ENCODE data around the gene ARHGAP18. TPM values are rescaled to one million over a fixed set of nuclear protein-coding genes. Genes with fewer than 3 reads are reported as not detected.
A peak's percentile ranks its signal among the peaks of the same experiment; 100 is the strongest.

Gene ARHGAP18
- total RNA-seq, 1 donor from 2014 or later: 5.6 TPM

DNA sequence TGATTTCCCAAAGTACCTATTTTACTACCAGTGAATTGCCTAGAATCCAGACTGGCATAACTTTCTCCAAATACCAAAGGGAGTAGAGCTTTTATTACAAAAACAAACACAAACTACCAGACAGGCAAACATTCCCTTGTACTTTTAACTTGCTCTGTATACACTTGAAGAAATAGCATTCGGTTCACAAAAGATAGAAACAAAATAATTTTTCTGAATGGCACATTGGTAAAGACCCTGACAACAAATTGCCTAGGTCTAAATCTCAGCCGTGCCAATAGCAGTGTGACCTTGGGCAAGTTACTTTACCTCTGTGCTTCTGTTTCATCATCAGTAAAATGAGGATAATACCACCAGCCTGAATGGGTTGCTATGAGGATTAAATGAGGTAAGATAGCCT is 15.9 kb downstream of the ARHGAP18 start:
- Histone ChIP-seq H3K36me3 (no peaks in the 10 kb centered on the region), H3K4me3 (no peak overlapping the region), H3K9me3 (replicated peaks) (no peaks in the 10 kb centered on the region), H3K27ac (replicated peaks) (no peak overlapping the region), H3K27me3 (ENCODE audit: low read depth) (no peaks in the 10 kb centered on the region), H3K4me1 (peaks cover 43% of the 10 kb centered on the region)
- TF ChIP-seq CTCF (IDR thresholded peaks at IDR 0.05; ENCODE audit: borderline replicate concordance): no peak
- DNase-seq: no peak
- intact Hi-C loops (cut with micrococcal nuclease): no loop called here

- H3K4me3 ChIP-seq: no peak overlapping the region
- H3K36me3 ChIP-seq: no peaks in the 10 kb centered on the region
- no peak for DNase-seq
- H3K27ac ChIP-seq (replicated peaks): no peak overlapping the region
- peaks cover 45% of the 10 kb centered on the region for H3K4me1 ChIP-seq
- H3K27me3 ChIP-seq (ENCODE audit: low read depth): no peaks in the 10 kb centered on the region
- intact Hi-C loops (cut with micrococcal nuclease): no loop called here
- TF ChIP-seq CTCF (IDR thresholded peaks at IDR 0.05; ENCODE audit: borderline replicate concordance): no peak
- H3K9me3 ChIP-seq (replicated peaks): no peaks in the 10 kb centered on the region
Measured at GRCh38 chr6:129692467-129692866, 17.5 kb downstream of the ARHGAP18 start.

DNA sequence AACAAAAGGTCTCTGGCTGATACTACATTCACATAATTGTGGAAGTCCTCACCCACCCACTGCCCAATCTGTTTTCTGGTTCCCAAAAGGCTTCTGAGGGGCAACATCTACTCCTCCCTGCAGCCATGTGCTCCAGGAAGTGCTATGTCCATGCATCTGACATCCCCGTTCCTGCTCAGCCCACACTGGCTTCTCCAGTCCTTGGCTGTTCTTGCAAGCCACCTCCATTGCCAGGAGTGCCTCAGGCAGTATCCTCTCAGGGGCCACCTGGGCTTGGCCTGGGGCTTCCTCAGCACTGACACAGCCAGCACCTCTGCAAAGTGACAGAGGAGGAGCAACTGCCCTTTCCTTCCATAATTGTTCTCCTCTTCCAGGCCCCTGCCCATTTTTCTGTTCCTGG is 18.3 kb downstream of the ARHGAP18 start:
- peaks cover 41% of the 10 kb centered on the region for H3K4me1 ChIP-seq
- H3K9me3 ChIP-seq (replicated peaks): no peaks in the 10 kb centered on the region
- no peak for TF ChIP-seq CTCF (IDR thresholded peaks at IDR 0.05; ENCODE audit: borderline replicate concordance)
- H3K36me3 ChIP-seq: no peaks in the 10 kb centered on the region
- no peak overlapping the region for H3K27ac ChIP-seq (replicated peaks)
- no peaks in the 10 kb centered on the region for H3K27me3 ChIP-seq (ENCODE audit: low read depth)
- no peak for DNase-seq
- H3K4me3 ChIP-seq: no peak overlapping the region
- intact Hi-C loops (cut with micrococcal nuclease): no loop called here

- no peak overlapping the region for H3K4me3 ChIP-seq
- H3K4me1 ChIP-seq: peaks cover 36% of the 10 kb centered on the region
- H3K36me3 ChIP-seq: no peaks in the 10 kb centered on the region
- H3K27ac ChIP-seq (replicated peaks): no peak overlapping the region
- no peaks in the 10 kb centered on the region for H3K9me3 ChIP-seq (replicated peaks)
- no peaks in the 10 kb centered on the region for H3K27me3 ChIP-seq (ENCODE audit: low read depth)
- intact Hi-C loops (cut with micrococcal nuclease): no loop called here
- no peak for TF ChIP-seq CTCF (IDR thresholded peaks at IDR 0.05; ENCODE audit: borderline replicate concordance)
- no peak for DNase-seq
Measured at GRCh38 chr6:129691043-129691640, 18.8 kb downstream of the ARHGAP18 start.

- H3K27ac ChIP-seq (replicated peaks): peak overlapping the region; percentile 78
Measured at GRCh38 chr6:129686941-129687627, 22.9 kb downstream of the ARHGAP18 start.

More at GRCh38 chr6:129686941-129687627, 22.9 kb downstream of the ARHGAP18 start:
- intact Hi-C loops (cut with micrococcal nuclease): no loop called here
- H3K4me1 ChIP-seq: peaks cover 46% of the 10 kb centered on the region
- TF ChIP-seq CTCF (IDR thresholded peaks at IDR 0.05; ENCODE audit: borderline replicate concordance): no peak
- H3K4me3 ChIP-seq: no peak overlapping the region
- DNase-seq: no peak
- H3K27me3 ChIP-seq (ENCODE audit: low read depth): no peaks in the 10 kb centered on the region
- no peaks in the 10 kb centered on the region for H3K36me3 ChIP-seq
- H3K9me3 ChIP-seq (replicated peaks): no peaks in the 10 kb centered on the region
